ENCODE measurements around the gene TNPO3. TPM values are rescaled to one million over a fixed set of nuclear protein-coding genes. Genes with fewer than 3 reads are reported as not detected.
A peak's percentile ranks its signal among the peaks of the same experiment; 100 is the strongest.

The TNPO3 gene
- total RNA-seq, 2 experiments from 2014 or later = 55.1 to 71.7 TPM

GRCh38 chr7:128968624-128969023 is 86.3 kb downstream of the TNPO3 start:
- Histone ChIP-seq H3K27ac (ENCODE audit: low read depth, low read length, poor library complexity, severe bottlenecking) (no peak overlapping the region), H3K79me2 (ENCODE audit: insufficient read depth, low read depth, low read length) (no peaks in the 10 kb centered on the region), H3K4me3 (ENCODE audit: low read depth, low read length, poor library complexity, severe bottlenecking) (no peak overlapping the region), H4K20me1 (ENCODE audit: insufficient read depth, low read length) (no peaks in the 10 kb centered on the region), H2AFZ (ENCODE audit: low read length) (no peak overlapping the region), H3K9me2 (ENCODE audit: insufficient read depth, low read length) (no peaks in the 10 kb centered on the region), H3K4me2 (ENCODE audit: low read length) (no peak overlapping the region), H3K4me1 (ENCODE audit: insufficient read depth, low read length, poor library complexity, severe bottlenecking) (peaks cover 6% of the 10 kb centered on the region), H3K9me3 (ENCODE audit: low read length) (no peaks in the 10 kb centered on the region), H3K36me3 (ENCODE audit: insufficient read depth, low read length) (peaks cover 92% of the 10 kb centered on the region)
- POLR2A ChIA-PET = interaction anchor here (0.5 to 1.4 kb wide), 6 partner anchors 8 to 130 kb away, joined by 3 to 5 read pairs (median 3); no protein-coding TSS in a partner anchor
- no TSS peak for BruUV-seq (replicated peaks)
- TF ChIP-seq EZH2phosphoT487 (IDR thresholded peaks at IDR 0.05; ENCODE audit: borderline replicate concordance, low read depth, low read length) (no peak), CTCF (conservative IDR thresholded peaks at IDR 0.05; ENCODE audit: low read length) (no peak)
- no peak for DNase-seq (ENCODE audit: low spot score)
- CTCF ChIA-PET (ENCODE audit: unreplicated experiment) = interaction anchor here (0.5 to 0.6 kb wide), 2 partner anchors 76 to 86 kb away, joined by 3 to 10 read pairs; no protein-coding TSS in a partner anchor
- intact Hi-C loops (cut with micrococcal nuclease; ENCODE audit: unreplicated experiment) = no loop called here

- Histone ChIP-seq H3K4me3 (ENCODE audit: low read depth, low read length, poor library complexity, severe bottlenecking) (no peak overlapping the region), H2AFZ (ENCODE audit: low read length) (no peak overlapping the region), H3K4me2 (ENCODE audit: low read length) (peak overlapping the region; percentile 20), H3K9me3 (ENCODE audit: low read length) (no peaks in the 10 kb centered on the region), H4K20me1 (ENCODE audit: insufficient read depth, low read length) (no peaks in the 10 kb centered on the region), H3K36me3 (ENCODE audit: insufficient read depth, low read length) (peaks cover 90% of the 10 kb centered on the region), H3K79me2 (ENCODE audit: insufficient read depth, low read depth, low read length) (no peaks in the 10 kb centered on the region), H3K4me1 (ENCODE audit: insufficient read depth, low read length, poor library complexity, severe bottlenecking) (peaks cover 16% of the 10 kb centered on the region), H3K27ac (ENCODE audit: low read depth, low read length, poor library complexity, severe bottlenecking) (peak overlapping the region; percentile 28), H3K9me2 (ENCODE audit: insufficient read depth, low read length) (no peaks in the 10 kb centered on the region)
- no peak for TF ChIP-seq EZH2phosphoT487 (IDR thresholded peaks at IDR 0.05; ENCODE audit: borderline replicate concordance, low read depth, low read length)
- no peak for TF ChIP-seq CTCF (conservative IDR thresholded peaks at IDR 0.05; ENCODE audit: low read length)
- peak; percentile 24 for DNase-seq (ENCODE audit: low spot score)
- CTCF ChIA-PET (ENCODE audit: unreplicated experiment) = interaction anchor here (0.9 kb wide), 1 partner anchor 9 kb away, joined by 3 read pairs; no protein-coding TSS in a partner anchor
- POLR2A ChIA-PET = interaction anchor here (0.6 to 1.0 kb wide), 4 partner anchors 18 to 208 kb away, joined by 3 to 6 read pairs (median 4); no protein-coding TSS in a partner anchor
- BruUV-seq (replicated peaks) = no TSS peak
- intact Hi-C loops (cut with micrococcal nuclease; ENCODE audit: unreplicated experiment) = no loop called here
Measured at GRCh38 chr7:128963327-128963757, 91.6 kb downstream of the TNPO3 start.

GRCh38 chr7:128962899-128963298 is 92.0 kb downstream of the TNPO3 start:
- intact Hi-C loops (cut with micrococcal nuclease; ENCODE audit: unreplicated experiment) = no loop called here
- Histone ChIP-seq H3K27ac (ENCODE audit: low read depth, low read length, poor library complexity, severe bottlenecking) (peak overlapping the region; percentile 28), H3K36me3 (ENCODE audit: insufficient read depth, low read length) (peaks cover 92% of the 10 kb centered on the region), H3K79me2 (ENCODE audit: insufficient read depth, low read depth, low read length) (no peaks in the 10 kb centered on the region), H3K9me2 (ENCODE audit: insufficient read depth, low read length) (no peaks in the 10 kb centered on the region), H3K4me3 (ENCODE audit: low read depth, low read length, poor library complexity, severe bottlenecking) (no peak overlapping the region), H2AFZ (ENCODE audit: low read length) (no peak overlapping the region), H3K4me2 (ENCODE audit: low read length) (no peak overlapping the region), H3K9me3 (ENCODE audit: low read length) (no peaks in the 10 kb centered on the region), H4K20me1 (ENCODE audit: insufficient read depth, low read length) (no peaks in the 10 kb centered on the region), H3K4me1 (ENCODE audit: insufficient read depth, low read length, poor library complexity, severe bottlenecking) (peaks cover 16% of the 10 kb centered on the region)
- CTCF ChIA-PET (ENCODE audit: unreplicated experiment) = no interaction called here
- TF ChIP-seq CTCF (conservative IDR thresholded peaks at IDR 0.05; ENCODE audit: low read length) (no peak), EZH2phosphoT487 (IDR thresholded peaks at IDR 0.05; ENCODE audit: borderline replicate concordance, low read depth, low read length) (no peak)
- BruUV-seq (replicated peaks) = no TSS peak
- no peak for DNase-seq (ENCODE audit: low spot score)
- POLR2A ChIA-PET = interaction anchor here (0.9 kb wide), 1 partner anchor 19 kb away, joined by 3 read pairs; no protein-coding TSS in a partner anchor
